HG02763 (cell line): ENCODE data around the gene SLC9A4.
A peak's percentile ranks its signal among the peaks of the same experiment; 100 is the strongest.

Experiments used
- ATAC-seq: cut with Tn5 transposase; IDR thresholded peaks from one replicate; pipeline ENCODE4 v1.9.1; 2021; ENCODE audit warnings: mild to moderate bottlenecking, moderate library complexity; ENCODE audit not compliant: unreplicated experiment

SLC9A4 gene

DNA sequence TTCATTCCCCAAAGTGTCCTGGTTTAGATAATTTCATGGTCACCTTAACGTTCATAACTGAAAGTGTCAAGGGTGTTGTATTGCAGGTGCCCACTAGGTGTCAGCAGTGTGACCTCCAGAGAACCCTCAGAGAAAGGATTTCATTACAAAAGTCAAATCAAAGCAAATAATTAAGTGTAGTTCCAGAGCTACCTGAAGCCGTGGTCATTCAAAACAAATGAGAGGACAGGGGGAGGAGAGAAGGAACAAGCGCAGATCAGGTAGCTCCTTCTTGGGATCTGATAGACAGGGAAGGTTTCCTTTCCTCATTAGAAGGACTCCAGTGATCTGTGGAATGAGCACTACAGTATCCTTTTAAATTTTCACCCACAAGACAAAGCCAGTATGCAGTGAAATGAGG, at the start of gene SLC9A4:
TSS of gene SLC9A4 (plus strand) at position 207 of the 400 bp plus-strand sequence. CDS start 534 bp downstream, outside the sequence.
- ATAC-seq: peak; percentile 58

DNA sequence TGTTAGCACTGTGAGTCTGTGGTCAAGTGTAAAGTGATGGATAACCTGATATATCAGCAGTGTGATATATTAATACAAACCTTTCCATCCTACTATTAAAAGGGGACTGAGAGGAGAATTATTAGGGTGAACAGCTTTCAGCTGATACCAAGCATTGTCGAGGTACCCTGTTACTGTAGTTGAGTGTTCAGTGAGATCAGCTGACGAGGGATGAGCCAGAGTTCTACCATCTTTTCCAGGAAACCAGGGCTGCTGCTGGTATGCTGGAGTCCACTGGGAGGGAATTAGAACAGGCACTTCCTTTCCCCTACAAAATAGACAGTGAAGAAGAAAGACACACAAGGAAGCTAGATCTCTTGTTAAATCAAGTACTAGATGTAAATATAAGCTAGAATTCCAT, 49.7 kb upstream of the SLC9A4 start:
- ATAC-seq: no peak

DNA sequence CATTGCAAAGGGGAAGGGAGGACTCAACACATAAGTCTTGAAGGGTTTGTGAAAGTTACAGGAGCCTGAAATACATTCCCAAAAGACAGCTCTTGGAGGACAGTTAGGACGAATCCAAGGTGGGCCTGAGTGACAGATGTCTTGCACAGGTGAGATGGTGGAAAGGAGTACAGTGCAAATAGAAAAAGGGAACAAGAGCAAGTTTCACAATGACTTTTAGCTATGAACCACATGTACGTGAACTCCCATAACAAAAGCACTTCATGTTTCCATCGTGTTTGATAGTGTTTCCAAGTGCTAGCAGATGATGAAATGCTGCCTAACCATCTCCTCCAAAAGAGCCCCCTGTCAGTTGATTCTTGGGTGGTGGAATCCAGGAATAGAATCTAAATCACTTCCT, 48.3 kb upstream of the SLC9A4 start:
- ATAC-seq: peak; percentile 86

DNA sequence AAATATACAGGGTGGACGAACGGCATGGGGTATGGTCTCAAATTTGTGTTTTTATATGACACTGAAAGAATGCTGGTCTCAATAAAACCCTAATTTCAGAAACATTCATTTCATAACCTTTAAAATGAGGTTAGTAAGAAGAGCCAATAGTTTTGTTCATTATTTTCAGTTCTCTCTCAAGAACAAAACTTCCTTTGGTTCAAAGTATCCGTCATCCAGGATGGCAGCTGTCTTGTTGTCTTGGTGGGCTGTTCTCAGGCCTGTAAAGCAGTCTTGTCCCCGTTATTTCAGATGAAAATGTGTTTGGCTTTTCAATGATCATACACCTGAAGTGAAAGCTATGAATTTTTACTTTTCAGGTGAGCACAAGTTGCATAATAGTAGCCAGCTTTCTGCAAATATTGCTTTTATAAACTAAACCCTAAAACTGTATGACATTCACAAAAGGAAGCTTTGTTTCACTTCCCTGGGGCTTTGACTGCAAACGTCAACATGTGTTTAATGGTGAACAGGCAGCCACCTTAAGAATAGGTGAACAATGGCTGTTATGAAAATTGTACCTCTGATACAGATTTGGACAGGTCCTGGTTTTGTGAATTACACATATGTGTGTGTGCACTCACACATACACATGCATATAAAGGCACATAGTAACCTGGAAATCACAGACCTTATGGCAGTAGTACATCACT, 47.4 kb upstream of the SLC9A4 start:
- ATAC-seq: no peak

- ATAC-seq: no peak
Observed at GRCh38 chr2:102427249-102427648, 45.8 kb upstream of the SLC9A4 start.

GRCh38 chr2:102428573-102428972, 44.5 kb upstream of the SLC9A4 start:
- no peak for ATAC-seq

- ATAC-seq: no peak
Observed at GRCh38 chr2:102432386-102432785, 40.6 kb upstream of the SLC9A4 start.

DNA sequence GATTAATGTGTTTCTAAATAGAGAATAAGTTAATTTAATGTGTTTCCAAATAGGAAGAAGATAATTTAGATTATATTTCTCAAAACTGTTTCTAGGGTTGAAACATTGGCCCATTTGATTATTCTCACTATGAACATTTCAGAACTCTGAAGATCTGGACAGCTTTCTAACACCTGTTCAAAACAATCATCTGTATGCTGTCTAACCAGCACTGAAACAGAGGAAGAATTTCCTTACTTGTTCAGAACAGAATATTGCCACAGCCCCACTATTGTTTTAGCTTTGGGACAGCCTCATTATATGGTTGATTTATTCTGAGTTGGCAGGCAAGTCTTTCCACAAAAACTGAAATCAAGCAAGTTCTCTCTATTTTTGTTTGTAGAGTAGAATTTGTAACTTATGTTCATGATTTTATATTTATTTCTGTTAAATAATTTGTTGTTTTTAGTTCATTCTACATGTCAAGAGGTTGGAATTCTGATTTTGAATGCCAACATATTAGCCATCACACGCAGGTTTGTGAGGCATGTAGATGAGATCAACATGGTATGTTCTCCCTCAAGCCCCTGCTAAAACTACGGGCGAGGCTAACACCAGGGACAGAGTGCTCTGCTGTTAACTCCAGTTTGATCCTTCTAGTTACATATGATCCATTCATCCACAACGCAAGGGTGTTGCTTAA, 38.9 kb upstream of the SLC9A4 start:
- no peak for ATAC-seq

DNA sequence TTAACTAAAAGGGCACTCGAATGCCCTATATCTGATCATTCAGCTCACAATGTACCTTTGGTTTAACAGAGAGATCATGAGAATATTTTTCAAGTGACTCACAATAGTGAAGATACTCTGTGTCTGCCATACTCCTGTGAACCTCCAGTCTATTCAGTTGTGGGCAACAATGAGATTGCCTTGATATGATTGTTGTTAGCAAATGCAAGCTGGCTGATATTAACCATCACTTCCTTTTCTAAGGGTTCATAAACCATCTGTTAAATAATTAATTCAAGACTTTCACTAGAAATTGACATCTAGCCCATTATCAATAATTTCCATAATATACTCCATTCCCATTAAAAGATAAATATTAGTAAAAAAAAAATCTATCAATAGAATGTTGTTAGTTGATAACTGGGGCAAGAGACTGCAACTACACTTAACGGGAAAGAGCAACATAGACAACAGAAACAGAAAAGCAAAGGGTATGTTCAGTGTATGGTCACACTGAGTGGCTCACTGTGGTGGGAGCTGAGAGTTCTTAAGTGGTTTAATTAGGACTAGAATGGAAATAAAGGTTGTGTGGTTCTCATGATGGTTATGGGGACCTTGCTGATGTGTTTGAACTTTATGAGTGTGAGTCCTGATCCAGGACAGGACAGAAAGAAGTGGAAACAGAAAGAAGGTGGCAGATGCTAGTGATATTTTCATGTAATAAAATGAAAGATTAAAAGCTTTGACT, 38.2 kb upstream of the SLC9A4 start:
- ATAC-seq: peak; percentile 51

DNA sequence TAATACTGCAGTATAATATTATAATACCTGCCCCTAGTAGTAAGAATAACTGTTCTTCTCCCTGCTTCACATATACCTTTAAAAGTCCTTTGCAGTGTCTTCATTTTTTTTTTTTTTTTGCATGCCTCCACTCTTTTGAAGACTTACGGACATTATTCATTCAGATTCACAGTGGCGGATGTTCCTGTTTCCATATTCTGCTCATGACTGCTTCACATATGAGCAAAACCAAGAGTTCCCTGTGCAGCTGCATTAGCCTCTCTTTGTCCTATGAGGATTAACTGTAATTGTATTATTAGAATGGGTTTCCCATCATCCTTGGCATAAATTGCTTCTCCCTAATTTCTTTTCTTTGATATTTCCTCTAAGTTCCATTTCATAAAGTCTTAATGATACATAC, 37.3 kb upstream of the SLC9A4 start:
- no peak for ATAC-seq

DNA sequence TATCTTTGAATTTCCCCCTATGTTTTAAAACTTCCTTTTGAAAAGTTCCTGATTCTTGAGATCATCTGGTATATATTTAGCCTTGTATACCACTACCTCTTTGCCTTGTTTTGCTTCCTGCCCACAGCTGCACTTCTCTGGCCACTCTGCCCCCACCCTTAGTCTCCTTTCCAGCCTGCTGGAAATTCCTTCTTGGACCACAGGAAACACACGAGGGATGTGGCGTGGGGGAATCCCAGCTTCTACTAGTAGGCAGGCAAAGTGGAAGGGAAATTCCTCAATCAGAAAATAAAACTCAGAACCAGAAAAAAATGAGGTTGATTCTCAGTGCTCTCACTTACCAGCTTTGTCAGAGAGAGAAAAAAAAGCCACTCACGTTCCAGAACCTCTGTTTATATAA, 36.7 kb upstream of the SLC9A4 start:
- no peak for ATAC-seq

DNA sequence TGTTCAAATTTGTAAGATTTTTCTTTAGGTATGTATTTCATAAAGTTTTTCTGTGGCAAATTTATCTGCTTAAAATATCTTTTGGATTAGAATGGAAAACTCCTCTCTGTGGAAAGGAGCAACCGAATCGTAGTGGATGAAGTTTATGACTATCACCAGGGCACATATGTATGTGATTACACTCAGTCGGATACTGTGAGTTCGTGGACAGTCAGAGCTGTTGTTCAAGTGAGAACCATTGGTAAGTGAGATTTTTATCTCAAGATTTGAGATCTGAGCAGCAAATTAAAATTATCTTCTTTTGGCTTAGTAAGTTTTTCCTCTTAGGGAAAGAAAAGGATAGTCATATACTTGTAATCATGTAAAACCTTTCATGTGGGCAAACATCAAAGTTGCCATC, 35.9 kb upstream of the SLC9A4 start:
- no peak for ATAC-seq

DNA sequence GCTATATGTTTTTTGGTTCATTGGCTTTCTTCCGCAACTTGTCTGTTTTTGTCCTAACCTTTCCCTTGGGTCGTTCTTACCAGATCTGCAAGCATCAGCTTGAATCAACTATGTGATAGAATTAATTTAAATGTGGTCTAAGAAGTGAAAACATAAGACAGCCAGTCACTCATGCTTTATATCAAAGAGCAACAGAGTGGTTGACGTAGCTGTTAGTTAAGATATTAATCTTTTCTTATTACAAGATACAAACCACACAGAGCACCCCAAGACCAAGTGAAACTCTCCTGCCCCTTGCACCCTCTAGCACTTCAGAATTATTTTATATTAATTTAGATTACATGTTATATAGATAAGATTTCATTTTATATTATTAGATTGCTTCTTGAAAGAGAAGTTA, 34.9 kb upstream of the SLC9A4 start:
- no peak for ATAC-seq

DNA sequence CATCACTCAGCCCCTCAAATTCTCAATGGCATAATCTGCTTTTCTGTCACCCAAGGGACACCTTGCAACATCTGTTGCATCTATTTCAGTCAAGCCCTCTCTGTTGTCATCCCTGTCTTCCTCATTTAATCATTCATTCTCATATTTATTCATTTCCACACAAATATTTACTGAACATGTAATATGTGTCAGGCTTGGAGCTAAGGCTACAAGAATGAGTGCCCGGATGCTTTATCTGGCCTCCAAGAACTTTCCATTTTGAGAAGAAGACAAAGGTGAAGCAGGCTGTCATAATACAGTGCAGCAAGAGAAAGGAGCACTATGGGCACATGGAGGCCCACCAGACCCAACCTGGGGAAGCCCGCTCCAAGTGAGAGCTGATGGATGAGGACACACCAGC, 34.4 kb upstream of the SLC9A4 start:
- no peak for ATAC-seq

DNA sequence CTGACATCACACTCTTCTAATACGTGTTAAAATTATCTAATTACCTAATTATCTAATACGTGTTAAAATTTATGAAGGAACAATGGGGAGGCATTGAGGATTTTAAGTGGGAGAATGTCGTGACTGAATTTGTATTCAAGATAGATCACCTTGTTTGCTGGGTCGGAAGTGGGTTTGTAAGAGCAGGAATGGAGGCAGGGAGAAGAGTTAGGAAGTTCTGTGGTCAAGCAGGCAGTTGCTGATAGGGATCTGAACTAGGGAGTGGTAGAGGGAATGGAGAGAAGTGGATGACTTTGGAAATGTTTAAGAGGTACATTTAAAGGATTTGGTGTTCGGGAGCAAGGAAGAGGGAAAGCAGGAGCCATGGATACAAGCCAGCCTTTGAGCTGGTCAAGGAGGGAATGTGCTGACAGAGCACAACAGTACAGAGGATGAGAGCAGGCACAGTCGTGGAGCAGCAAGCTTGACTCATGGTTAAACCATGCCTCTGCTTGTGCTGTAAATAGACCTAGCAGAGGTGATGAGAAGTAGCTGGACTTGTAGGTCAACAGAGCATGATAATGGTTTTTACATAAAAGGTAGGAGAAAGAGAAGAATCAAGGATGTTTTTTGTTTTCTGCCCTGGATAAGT, 33.8 kb upstream of the SLC9A4 start:
- ATAC-seq: no peak

- no peak for ATAC-seq
Observed at GRCh38 chr2:102442967-102443828, 29.8 kb upstream of the SLC9A4 start.

DNA sequence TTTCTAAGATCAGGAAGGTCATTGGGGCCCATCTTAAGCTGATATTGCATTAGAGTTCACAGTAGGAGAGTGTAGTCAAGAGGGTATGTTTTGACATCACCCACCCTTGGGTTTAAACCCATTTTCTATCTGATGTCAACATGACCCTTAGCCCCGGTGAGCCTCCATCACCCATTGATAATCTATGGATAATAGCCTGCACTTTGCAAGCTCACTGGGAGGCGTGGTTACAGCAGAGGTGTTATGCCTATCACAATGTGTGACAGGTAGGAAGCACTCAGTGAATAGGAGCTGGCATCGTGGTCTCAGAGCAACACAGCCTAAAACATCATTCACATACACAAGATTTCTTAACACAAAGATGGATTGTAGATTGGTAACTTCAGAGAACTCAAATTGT, 28.8 kb upstream of the SLC9A4 start:
- no peak for ATAC-seq

- no peak for ATAC-seq
Observed at GRCh38 chr2:102446936-102447335, 26.1 kb upstream of the SLC9A4 start.

DNA sequence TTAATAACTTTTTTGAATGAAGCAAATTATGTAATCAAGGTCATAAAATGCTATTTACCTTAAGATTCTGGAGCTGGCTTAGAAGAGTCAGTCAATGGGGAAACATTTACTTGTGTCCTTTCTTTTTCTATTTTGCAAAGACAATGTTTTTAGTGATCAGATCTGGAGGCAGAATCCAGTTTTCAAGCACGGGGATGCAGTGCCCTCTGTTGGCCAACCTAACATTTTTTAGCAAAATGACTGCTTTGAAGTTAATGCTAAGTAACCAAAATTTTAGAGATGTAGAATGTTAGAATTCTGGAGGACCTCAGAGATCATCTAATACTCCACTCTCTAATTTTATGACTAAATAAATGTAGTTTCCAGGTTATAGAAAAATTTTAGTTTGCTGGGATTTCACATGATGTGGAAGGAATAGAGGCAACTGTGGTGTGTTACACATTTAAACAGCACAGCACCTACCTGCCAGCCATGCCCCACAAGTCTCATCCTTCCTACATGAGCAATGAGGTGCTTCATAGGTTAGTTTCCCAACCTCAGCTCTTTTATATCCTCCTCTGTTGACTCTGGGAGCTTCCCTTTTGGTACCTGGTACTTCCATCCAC, 23.6 kb upstream of the SLC9A4 start:
- ATAC-seq: no peak

DNA sequence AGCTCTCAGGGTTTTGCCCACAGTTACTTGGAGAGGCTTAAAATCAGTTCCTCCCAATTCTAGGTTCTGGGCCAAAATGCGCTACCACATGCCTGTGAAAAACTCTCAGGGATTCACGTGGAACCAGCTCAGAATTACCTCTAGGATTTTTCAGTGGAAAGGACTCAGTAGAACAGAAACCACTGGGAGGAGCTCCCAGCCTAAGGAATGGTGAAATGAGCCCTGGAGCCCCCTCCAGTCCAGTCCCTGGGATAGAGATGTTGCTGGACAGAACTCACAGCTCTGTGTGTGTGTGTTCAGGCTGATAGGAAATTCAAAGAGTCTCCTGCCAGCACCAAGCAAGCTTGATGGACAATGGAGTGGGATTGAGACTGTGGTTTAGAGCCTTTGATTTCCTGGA, 21.1 kb upstream of the SLC9A4 start:
- ATAC-seq: no peak
